GM12878 (cell line): Measurements from ENCODE around the gene UBE2L6. TPM values are rescaled to one million over a fixed set of nuclear protein-coding genes. Genes with fewer than 3 reads are reported as not detected.

Source experiments
- ATAC-seq: fragments of 200-7000 bp; cut with Tn5 transposase; 3 replicates; pipeline ENCODE4 v1.9.1; 2020; ENCODE audit warnings: mild to moderate bottlenecking, moderate library complexity
- BruUV-seq: library from RNA; stranded (reverse); fragments of 400-500 nt; replicated peaks from 2 replicates; lab custom pipeline; 2021; lab: Mats Ljungman, UMichigan
- CTCF ChIA-PET: fragments of 300-600 bp; sonication (Branson Sonifier 250); formaldehyde crosslinking; extraction: SDS; loops from one replicate; lab custom pipeline; 2021; ENCODE audit warnings: inconsistent platforms; lab: Yijun Ruan, JAX
- POLR2A ChIA-PET: fragments of 350-600 bp; formaldehyde crosslinking; extraction: SDS; loops from one replicate; lab custom pipeline; 2021; ENCODE audit warnings: inconsistent platforms; lab: Charles Lee
- RAD21 ChIA-PET: fragments of 300-600 bp; sonication (Branson Sonifier 250); formaldehyde crosslinking; loops from one replicate; lab custom pipeline; 2023; ENCODE audit warnings: antibody characterized with exemption; ENCODE audit not compliant: unreplicated experiment; lab: Charles Lee
- SMC1A ChIA-PET: fragments of 300-600 bp; sonication (Branson Sonifier 250); formaldehyde crosslinking; loops from one replicate; lab custom pipeline; 2023; ENCODE audit not compliant: unreplicated experiment, uncharacterized antibody; lab: Charles Lee
- DNase-seq: peaks from one replicate; pipeline ENCODE4 v3.0.0-alpha.2; 2011; ENCODE audit warnings: low read depth, low spot score
- FAIRE-seq: peaks from 3 replicates; lab custom pipeline; 2011; peaks lifted over from hg19 to GRCh38; lab: Jason Lieb, UNC
- H2AFZ ChIP-seq: 2 replicates; pipeline ENCODE4 v1.6.0; 2011; ENCODE audit warnings: low read depth, low read length, control low read depth; ENCODE audit not compliant: control insufficient read depth
- H3K27ac ChIP-seq: 2 replicates; pipeline ENCODE4 v1.5.1; 2011; ENCODE audit warnings: control low read depth; ENCODE audit not compliant: control insufficient read depth, insufficient read depth
- H3K27me3 ChIP-seq, 2 experiments: replicated peaks in 1 of 2; 2 replicates each; pipeline versions ENCODE4 v1.6.0 to v1.6.1; 2011; ENCODE audit warnings: low read length in 1 of 2; ENCODE audit not compliant: control insufficient read depth in 2 of 2, insufficient read depth in 2 of 2
- H3K36me3 ChIP-seq, 2 experiments: 2 replicates each; pipeline ENCODE4 v1.5.1; 2011; ENCODE audit warnings: low read length in 1 of 2; ENCODE audit not compliant: control insufficient read depth in 2 of 2, insufficient read depth in 2 of 2
- H3K4me1 ChIP-seq: 2 replicates; pipeline ENCODE4 v1.6.1; 2011; ENCODE audit warnings: mild to moderate bottlenecking, low read length, moderate library complexity, mixed read lengths; ENCODE audit not compliant: control insufficient read depth, insufficient read depth
- H3K4me2 ChIP-seq: 2 replicates; pipeline ENCODE4 v1.6.0; 2011; ENCODE audit warnings: control low read depth; ENCODE audit not compliant: control insufficient read depth, insufficient read depth
- H3K4me3 ChIP-seq: fragments of 200-600 bp; sonication (generic); 2 replicates; pipeline ENCODE4 v1.5.1; 2016
- H3K79me2 ChIP-seq: 2 replicates; pipeline ENCODE4 v1.6.0; 2011; ENCODE audit warnings: low read length; ENCODE audit not compliant: control insufficient read depth, insufficient read depth
- H3K9ac ChIP-seq: 2 replicates; pipeline ENCODE4 v1.8.0; 2011; ENCODE audit warnings: low read length, control low read depth, mixed read lengths; ENCODE audit not compliant: control insufficient read depth, insufficient read depth
- H3K9me3 ChIP-seq: replicated peaks from 3 replicates; pipeline ENCODE4 v1.5.1; 2011; ENCODE audit warnings: mild to moderate bottlenecking, low read length; ENCODE audit not compliant: control insufficient read depth, insufficient read depth
- H4K20me1 ChIP-seq: 2 replicates; pipeline ENCODE4 v1.6.0; 2011; ENCODE audit not compliant: control insufficient read depth, insufficient read depth
- IRF3 ChIP-seq: fragments of 450-650 bp; IDR thresholded peaks from 2 replicates; pipeline ENCODE4 v1.6.1; 2014; ENCODE audit warnings: mild to moderate bottlenecking
- PAX5 ChIP-seq: IDR thresholded peaks from 2 replicates; pipeline ENCODE4 v1.6.1; 2011; ENCODE audit warnings: low read depth, low read length, borderline replicate concordance
- POLR2AphosphoS2 ChIP-seq: IDR thresholded peaks from 2 replicates; pipeline ENCODE4 v1.6.1; 2011; ENCODE audit warnings: low read depth, mild to moderate bottlenecking, low read length, improper control_type of control experiment, moderate library complexity
- SREBF2 ChIP-seq: IDR thresholded peaks from 2 replicates; pipeline ENCODE4 v1.6.1; 2012; ENCODE audit warnings: mild to moderate bottlenecking, low read length
- TAF1 ChIP-seq: IDR thresholded peaks from 2 replicates; pipeline ENCODE4 v1.6.1; 2011; ENCODE audit warnings: mild to moderate bottlenecking, low read depth, low read length, borderline replicate concordance
- ZNF24 ChIP-seq: fragments of 450-650 bp; IDR thresholded peaks from 2 replicates; pipeline ENCODE4 v1.6.1; 2017; ENCODE audit warnings: antibody characterized with exemption, mild to moderate bottlenecking
- ZNF622 ChIP-seq: fragments of 450-650 bp; IDR thresholded peaks from 2 replicates; pipeline ENCODE4 v1.6.1; 2017; ENCODE audit warnings: mild to moderate bottlenecking, inconsistent platforms
- WGBS: methylation state at CpG from one replicate; pipeline ENCODE4 v1.1.6; 2016; ENCODE audit warnings: low lambda C conversion rate; ENCODE audit not compliant: insufficient replicate concordance, insufficient coverage; ENCODE audit errors: missing lambda C conversion rate; 5-methylcytosine and 5-hydroxymethylcytosine counted together
- in situ Hi-C: fragments of 300-500 bp; cut with MboI; formaldehyde crosslinking; loops from 9 replicates; pipeline ENCODE4 v1.14.3; 2018; ENCODE audit warnings: mixed read lengths
- intact Hi-C: fragments of 100-400 bp; cut with micrococcal nuclease; formaldehyde crosslinking; loops from one replicate; pipeline ENCODE4 v1.14.2; 2022; ENCODE audit not compliant: unreplicated experiment
- polyA plus RNA-seq, 11 experiments: library from polyadenylated mRNA; depleted of rRNA in 4 of 11; unstranded in 6 of 11; stranded (reverse) in 5 of 11; fragments of >200 nt; fragmentation: Nextera tagmentation in 4 of 11; fragmentation: Illumina TruSeq in 1 of 11; extraction: Ambion mirVana in 4 of 11; extraction: Trizol in 1 of 11; gene quantifications; 1 replicate in 1 of 11; 2 replicates in 10 of 11; pipeline versions ENCODE4 v1.2.1 to v1.2.3, GENCODE V29; 2011 to 2016; ENCODE audit warnings: inconsistent platforms in 2 of 11, missing spikeins in 2 of 11, low read depth in 1 of 11
- total RNA-seq, 4 experiments: library from RNA; depleted of rRNA in 3 of 4; stranded (reverse); fragments of >200 nt in 3 of 4; fragmentation: Illumina TruSeq in 1 of 4; extraction: Trizol in 1 of 4; gene quantifications; 2 replicates each; pipeline versions ENCODE4 v1.2.1 to v1.2.3, GENCODE V29; 2013 to 2021

UBE2L6 gene
- total and polyA plus RNA-seq, 10 of the 15 experiments (the other 5 are each of a cell fraction or from before 2014, with no cell fraction given) = 114 to 295 (median 173) TPM

- no peak for TF ChIP-seq IRF3
- TF ChIP-seq POLR2AphosphoS2 = no peak
- TF ChIP-seq ZNF24 = no peak
Measured at GRCh38 chr11:57585301-57585700, 17.8 kb upstream of the UBE2L6 start (continued).

DNA sequence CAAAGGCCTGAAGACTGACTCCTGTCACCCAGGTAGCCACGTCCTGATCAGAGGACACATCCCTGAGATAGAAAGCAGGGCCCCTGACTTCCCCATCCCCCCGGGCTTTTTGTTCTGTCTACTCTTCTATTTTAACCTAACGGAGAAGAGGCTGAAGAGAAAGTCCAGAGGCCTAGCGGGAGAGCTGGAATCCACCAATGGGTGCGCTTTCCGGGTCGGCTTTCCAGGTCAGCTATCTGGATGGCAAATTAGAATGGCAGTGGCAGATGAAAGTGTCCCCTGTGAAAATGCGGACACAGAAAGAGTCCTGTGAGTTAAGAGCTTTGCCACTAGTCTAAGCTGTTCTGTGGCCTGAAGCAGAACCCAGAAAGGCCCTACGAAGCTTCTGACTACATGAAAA, 16.9 kb upstream of the UBE2L6 start:
- Histone ChIP-seq H3K27me3 (no peaks in the 10 kb centered on the region), H3K79me2 (no peaks in the 10 kb centered on the region), H3K36me3 (no peaks in the 10 kb centered on the region), H4K20me1 (no peaks in the 10 kb centered on the region), H3K4me3 (no peak overlapping the region), H3K4me1 (no peaks in the 10 kb centered on the region), H3K9me3 (peaks cover 1% of the 10 kb centered on the region; the same call in 1 of the 3 replicates), H3K9ac (no peak overlapping the region), H3K27ac (no peak overlapping the region), H2AFZ (no peak overlapping the region), H3K4me2 (no peak overlapping the region)
- ChIA-PET POLR2A (interaction anchor here (0.6 kb wide), 1 partner anchor 162 kb away, joined by 3 read pairs; no protein-coding TSS in a partner anchor), SMC1A (no interaction called here), CTCF (interaction anchor here (1.2 to 1.4 kb wide), 3 partner anchors 16 to 126 kb away, joined by 3 to 5 read pairs (median 5); no protein-coding TSS in a partner anchor), RAD21 (no interaction called here)
- in situ Hi-C loops (no loop called here), intact Hi-C loops (no loop called here)
- ATAC-seq (no peak), FAIRE-seq (no peak), DNase-seq (no peak)
- no peak for TF ChIP-seq PAX5
- TF ChIP-seq SREBF2 = no peak
- TF ChIP-seq TAF1 = no peak
- TF ChIP-seq ZNF622 = no peak
- no TSS peak for BruUV-seq
- 75% methylated on average over 9 of the region's 9 CpGs for WGBS
